T47D (cell line): ENCODE measurements around the gene NAA10.

Experiments
- DNase-seq, 2 experiments: peaks; one replicate each; pipeline versions ENCODE4 v3.0.0 to v3.0.0-alpha.2; 2011 to 2012; ENCODE audit warnings: low read depth in 1 of 2, low spot score in 1 of 2
- JUND ChIP-seq: IDR thresholded peaks from 2 replicates; pipeline ENCODE4 v1.6.1; 2012; ENCODE audit warnings: low read depth
- in situ Hi-C: cut with HindIII; loops from 2 replicates; pipeline ENCODE4 v1.10.0; 2016; ENCODE audit warnings: low sequenced_read_pairs, low pct_unique_long_range_greater_than_20kb

The NAA10 gene

GRCh38 chrX:153884136-153884535 lies 50.7 kb downstream of the NAA10 start:
- no peak for DNase-seq
- TF ChIP-seq JUND, result no peak
- in situ Hi-C loops, result no loop called here

DNA sequence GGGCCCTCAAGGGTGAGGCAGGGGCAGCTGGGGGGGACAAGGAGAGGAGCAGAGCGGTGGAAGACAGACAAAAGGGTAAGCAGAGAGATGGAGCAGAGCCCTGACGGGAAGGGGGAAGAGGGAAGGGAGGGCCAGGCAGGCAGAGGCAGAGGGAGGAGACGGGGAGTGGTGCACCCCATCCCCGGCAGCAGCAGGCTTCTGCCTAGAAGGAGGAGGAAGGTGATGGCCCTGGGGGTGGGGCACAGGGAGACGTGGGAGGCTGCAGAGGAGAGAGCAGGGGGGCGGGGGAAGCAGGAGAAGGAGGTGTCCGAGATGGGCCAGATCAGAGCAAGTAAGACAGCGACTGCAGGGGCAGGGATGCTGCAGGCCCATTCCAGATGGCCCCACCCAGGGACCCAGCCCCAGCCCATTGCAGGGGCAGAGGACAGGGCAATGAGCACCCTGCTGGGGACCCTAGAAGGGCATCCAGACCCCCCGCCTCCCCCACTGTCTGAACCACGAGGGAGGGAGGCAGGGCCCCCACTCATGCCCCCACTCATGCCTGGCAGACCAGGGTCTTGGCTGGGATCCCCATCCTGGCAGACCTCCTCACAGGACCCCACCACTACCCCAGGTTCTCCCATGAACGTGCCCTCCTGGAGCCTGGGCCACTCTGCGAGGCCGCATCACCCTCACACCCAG lies 51.5 kb downstream of the NAA10 start:
- DNase-seq, result no peak
- in situ Hi-C loops, result no loop called here
- TF ChIP-seq JUND, result no peak

- no peak for DNase-seq
- in situ Hi-C loops, result no loop called here
- TF ChIP-seq JUND, result no peak
Measured at GRCh38 chrX:153882557-153882956, 52.3 kb downstream of the NAA10 start.

DNA sequence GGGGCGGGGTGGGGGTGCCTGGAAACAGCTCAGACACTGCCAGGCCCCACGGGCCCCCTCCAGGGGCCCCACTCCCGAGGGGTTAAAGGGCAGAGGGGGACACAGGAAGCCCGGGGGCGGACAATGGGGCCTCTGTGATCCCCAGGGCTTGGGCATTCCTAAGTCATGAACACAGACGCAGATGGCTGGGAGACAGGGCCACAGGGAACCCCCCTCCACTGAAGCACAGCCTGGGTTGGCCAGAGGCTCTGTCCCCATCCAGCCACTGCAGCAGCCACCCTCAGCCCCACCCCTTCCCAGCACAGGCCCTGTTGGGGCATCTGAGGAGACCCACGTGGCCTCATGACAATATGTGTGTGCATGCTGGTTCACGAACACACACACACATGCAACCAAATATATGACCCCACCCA lies 52.7 kb downstream of the NAA10 start:
- no peak for DNase-seq
- no peak for TF ChIP-seq JUND
- in situ Hi-C loops, result no loop called here

GRCh38 chrX:153881281-153881680 lies 53.6 kb downstream of the NAA10 start:
- DNase-seq, result no peak
- TF ChIP-seq JUND, result no peak
- in situ Hi-C loops, result no loop called here

DNA sequence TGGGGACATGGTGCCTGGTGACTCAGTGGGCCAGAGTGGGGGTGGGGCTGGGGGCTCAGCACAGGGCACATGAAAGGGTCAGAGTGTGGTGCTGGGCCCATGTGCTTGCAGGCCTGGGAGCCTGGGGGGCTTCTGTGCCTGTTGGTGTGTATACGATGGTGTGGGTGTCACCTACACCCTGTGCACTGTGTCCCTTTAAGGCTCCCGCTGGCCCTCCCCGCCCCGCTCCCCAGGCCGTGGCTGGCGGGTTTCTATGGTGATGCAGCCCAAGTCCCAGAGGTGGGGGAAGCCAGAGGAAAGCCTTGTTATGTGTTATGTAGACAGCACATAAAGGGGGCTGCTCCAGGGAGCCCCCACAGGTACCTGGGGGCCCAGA lies 54.4 kb downstream of the NAA10 start:
- in situ Hi-C loops, result no loop called here
- DNase-seq, result no peak
- no peak for TF ChIP-seq JUND

- TF ChIP-seq JUND, result no peak
- in situ Hi-C loops, result no loop called here
Measured at GRCh38 chrX:153879741-153880439, 54.9 kb downstream of the NAA10 start.

More at GRCh38 chrX:153879741-153880439, 54.9 kb downstream of the NAA10 start:
- no peak for DNase-seq
